HCT116 (cell line): ENCODE measurements around the gene KIF26B. TPM values are rescaled to one million over a fixed set of nuclear protein-coding genes. Genes with fewer than 3 reads are reported as not detected.

ENCODE experiments used
- ATAC-seq: fragments of 200-7000 bp; cut with Tn5 transposase; 2 replicates; pipeline ENCODE4 v1.9.1; 2020; ENCODE audit warnings: mild to moderate bottlenecking, moderate library complexity
- BruUV-seq: library from RNA; stranded (reverse); fragments of 400-500 nt; replicated peaks from 2 replicates; lab custom pipeline; 2021; lab: Mats Ljungman, UMichigan
- CTCF ChIA-PET: fragments of 300-600 bp; sonication (Branson Sonifier 250); formaldehyde crosslinking; loops from one replicate; lab custom pipeline; 2021; ENCODE audit warnings: antibody characterized with exemption; lab: Charles Lee
- POLR2A ChIA-PET: fragments of 300-600, 350-600 bp; sonication (Branson Sonifier 250); formaldehyde crosslinking; loops from one replicate; lab custom pipeline; 2021; ENCODE audit warnings: antibody characterized with exemption; lab: Charles Lee
- RAD21 ChIA-PET, 2 experiments: fragments of 300-600 bp; sonication (Branson Sonifier 250); formaldehyde crosslinking; loops; one replicate each; lab custom pipeline; 2023; ENCODE audit warnings: low total read pairs in 2 of 2; ENCODE audit not compliant: uncharacterized antibody in 2 of 2, unreplicated experiment in 2 of 2, low non-redundant PET in 1 of 2; lab: Charles Lee
- DNase-seq: peaks from one replicate; pipeline ENCODE4 v3.0.0-alpha.2; 2010; ENCODE audit warnings: low read depth, low spot score
- H2AFZ ChIP-seq: fragments of 200-600 bp; shearing (Covaris generic), sonication (generic); 2 replicates; pipeline ENCODE4 v1.6.1; 2017; ENCODE audit warnings: low read depth, mixed run types, mixed read lengths, antibody characterized with exemption, low read length; ENCODE audit not compliant: poor library complexity, severe bottlenecking
- H3K27ac ChIP-seq: 2 replicates; pipeline ENCODE4 v1.5.1; 2012; ENCODE audit warnings: low read depth, low read length
- H3K27me3 ChIP-seq: fragments of 200-600 bp; sonication (generic); 2 replicates; pipeline ENCODE4 v1.6.1; 2016; ENCODE audit warnings: mixed run types, low read length, mixed read lengths; ENCODE audit not compliant: insufficient read depth
- H3K36me3 ChIP-seq, 2 experiments: fragments of 200-500 bp in 1 of 2; fragments of 200-600 bp in 1 of 2; sonication (Bioruptor generic) in 1 of 2; sonication (generic) in 1 of 2; 2 replicates each; pipeline versions ENCODE4 v1.5.1 to v1.6.1; 2014 to 2016; ENCODE audit warnings: low read length in 2 of 2, inconsistent platforms in 1 of 2, mixed read lengths in 1 of 2, mixed run types in 1 of 2; ENCODE audit not compliant: insufficient read depth in 2 of 2, control insufficient read depth in 1 of 2
- H3K4me1 ChIP-seq, 2 experiments: fragments of 200-600 bp in 1 of 2; sonication (generic) in 1 of 2; 2 replicates each; pipeline versions ENCODE4 v1.5.1 to v1.6.1; 2012 to 2017; ENCODE audit warnings: low read length in 2 of 2, inconsistent platforms in 1 of 2, mild to moderate bottlenecking in 1 of 2, mixed read lengths in 1 of 2, mixed run types in 1 of 2, moderate library complexity in 1 of 2; ENCODE audit not compliant: insufficient read depth in 2 of 2, control insufficient read depth in 1 of 2
- H3K4me2 ChIP-seq: fragments of 200-600 bp; sonication (generic); 2 replicates; pipeline ENCODE4 v1.6.1; 2017; ENCODE audit warnings: mixed run types, low read length, mixed read lengths
- H3K4me3 ChIP-seq, 2 experiments: fragments of 200-600 bp in 1 of 2; sonication (generic) in 1 of 2; replicated peaks in 1 of 2; 2 replicates each; pipeline ENCODE4 v1.5.1; 2011 to 2016; ENCODE audit warnings: low read length in 2 of 2, control low read depth in 1 of 2, low read depth in 1 of 2, mild to moderate bottlenecking in 1 of 2, mixed read lengths in 1 of 2, mixed run types in 1 of 2
- H3K79me2 ChIP-seq: fragments of 200-600 bp; sonication (generic); 2 replicates; pipeline ENCODE4 v1.6.1; 2017; ENCODE audit warnings: mild to moderate bottlenecking, mixed run types, low read length, moderate library complexity, mixed read lengths; ENCODE audit not compliant: insufficient read depth
- H3K9ac ChIP-seq: fragments of 200-600 bp; sonication (generic); 2 replicates; pipeline ENCODE4 v1.6.1; 2016; ENCODE audit warnings: low read length, mixed read lengths
- H3K9me2 ChIP-seq: fragments of 200-600 bp; sonication (generic), shearing (Covaris generic); 2 replicates; pipeline ENCODE4 v1.6.1; 2017; ENCODE audit warnings: mixed run types, mild to moderate bottlenecking, moderate library complexity; ENCODE audit not compliant: insufficient read depth
- H3K9me3 ChIP-seq, 2 experiments: fragments of 200-500 bp in 1 of 2; fragments of 200-600 bp in 1 of 2; sonication (Bioruptor generic) in 1 of 2; sonication (generic) in 1 of 2; 2 replicates each; pipeline ENCODE4 v1.6.1; 2014 to 2017; ENCODE audit warnings: low read length in 2 of 2, mixed read lengths in 2 of 2, inconsistent platforms in 1 of 2, low read depth in 1 of 2, mild to moderate bottlenecking in 1 of 2, mixed run types in 1 of 2, moderate library complexity in 1 of 2; ENCODE audit not compliant: control insufficient read depth in 1 of 2, insufficient read depth in 1 of 2
- H4K20me1 ChIP-seq: fragments of 200-600 bp; sonication (generic), shearing (Covaris generic); 2 replicates; pipeline ENCODE4 v1.6.1; 2017; ENCODE audit warnings: mixed run types, mild to moderate bottlenecking, moderate library complexity; ENCODE audit not compliant: insufficient read depth
- CBX3 ChIP-seq: IDR thresholded peaks from 2 replicates; pipeline ENCODE4 v1.6.1; 2012; ENCODE audit warnings: low read depth
- CEBPB ChIP-seq: IDR thresholded peaks from 2 replicates; pipeline ENCODE4 v1.6.1; 2012; ENCODE audit warnings: low read depth
- CTCF ChIP-seq, 3 experiments: fragments of 200-600 bp in 1 of 3; sonication (generic) in 1 of 3; IDR thresholded peaks in 2 of 3; conservative IDR thresholded peaks in 1 of 3; 2 replicates each; pipeline ENCODE4 v1.5.1; 2012 to 2017; ENCODE audit warnings: low read depth in 2 of 3, low read length in 2 of 3, antibody characterized with exemption in 1 of 3, borderline replicate concordance in 1 of 3, control low read depth in 1 of 3, mild to moderate bottlenecking in 1 of 3, mixed read lengths in 1 of 3, mixed run types in 1 of 3, moderate library complexity in 1 of 3; ENCODE audit not compliant: insufficient read depth in 1 of 3
- EGR1 ChIP-seq: IDR thresholded peaks from 2 replicates; pipeline ENCODE4 v1.6.1; 2012; ENCODE audit warnings: low read depth
- ELF1 ChIP-seq: IDR thresholded peaks from 2 replicates; pipeline ENCODE4 v1.6.1; 2012; ENCODE audit warnings: low read depth, borderline replicate concordance
- EZH2 ChIP-seq: fragments of 200-600 bp; sonication (generic); IDR thresholded peaks from 2 replicates; pipeline ENCODE4 v1.6.1; 2017; ENCODE audit warnings: antibody characterized with exemption, mixed run types
- FOSL1 ChIP-seq: IDR thresholded peaks from 2 replicates; pipeline ENCODE4 v1.6.1; 2012; ENCODE audit warnings: low read depth
- JUND ChIP-seq: IDR thresholded peaks from 2 replicates; pipeline ENCODE4 v1.6.1; 2012
- MAX ChIP-seq: IDR thresholded peaks from 2 replicates; pipeline ENCODE4 v1.6.1; 2012
- POLR2A ChIP-seq: IDR thresholded peaks from 2 replicates; pipeline ENCODE4 v1.7.0; 2011; ENCODE audit warnings: borderline replicate concordance; ENCODE audit not compliant: insufficient read depth, insufficient read length; ENCODE audit errors: extremely low read depth
- RAD21 ChIP-seq: IDR thresholded peaks from 2 replicates; pipeline ENCODE4 v1.6.1; 2012; ENCODE audit warnings: low read depth, mild to moderate bottlenecking
- REST ChIP-seq: IDR thresholded peaks from 2 replicates; pipeline ENCODE4 v1.6.1; 2012; ENCODE audit warnings: low read depth
- SIN3A ChIP-seq: IDR thresholded peaks from 2 replicates; pipeline ENCODE4 v1.6.1; 2012; ENCODE audit warnings: low read depth
- SP1 ChIP-seq: IDR thresholded peaks from 2 replicates; pipeline ENCODE4 v1.6.1; 2012; ENCODE audit warnings: low read depth
- SRF ChIP-seq: IDR thresholded peaks from 2 replicates; pipeline ENCODE4 v1.6.1; 2012; ENCODE audit warnings: low read depth
- TCF7L2 ChIP-seq: IDR thresholded peaks from 2 replicates; pipeline ENCODE4 v1.7.0; 2011; ENCODE audit warnings: borderline replicate concordance, inconsistent platforms; ENCODE audit not compliant: insufficient read depth, insufficient read length; ENCODE audit errors: extremely low read depth
- YY1 ChIP-seq: IDR thresholded peaks from 2 replicates; pipeline ENCODE4 v1.6.1; 2011; ENCODE audit warnings: low read length, low read depth, moderate library complexity, mild to moderate bottlenecking; ENCODE audit not compliant: insufficient replicate concordance; ENCODE audit errors: extremely low read depth
- ZFX ChIP-seq: fragments of 450-650 bp; IDR thresholded peaks from 2 replicates; pipeline ENCODE4 v1.6.1; 2017
- ZNF274 ChIP-seq: fragments of 200-500 bp; sonication (Bioruptor generic); IDR thresholded peaks from 2 replicates; pipeline ENCODE4 v1.6.1; 2014; ENCODE audit warnings: mild to moderate bottlenecking, low read depth, low read length, inconsistent platforms
- intact Hi-C: fragments of 100-400 bp; cut with micrococcal nuclease; formaldehyde crosslinking; loops from 2 replicates; pipeline ENCODE4 v1.10.0; 2022
- total RNA-seq: library from RNA; stranded (reverse); gene quantifications from one replicate; pipeline ENCODE4 v1.2.1, GENCODE V29; 2021; ENCODE audit not compliant: unreplicated experiment

Gene KIF26B
- total RNA-seq, 1 experiment from 2014 or later = 0.49 TPM

GRCh38 chr1:245589906-245590305 lies 435.1 kb downstream of the KIF26B start:
- ChIA-PET RAD21 (no interaction called here), CTCF (no interaction called here), POLR2A (no interaction called here)
- no peaks in the 10 kb centered on the region for H3K79me2 ChIP-seq
- no peak for ATAC-seq
- H3K27me3 ChIP-seq = peaks cover 13% of the 10 kb centered on the region
- H3K36me3 ChIP-seq = no peaks in the 10 kb centered on the region
- H3K27ac ChIP-seq = no peak overlapping the region
- no peak overlapping the region for H3K4me3 ChIP-seq
- no peaks in the 10 kb centered on the region for H3K9me2 ChIP-seq
- intact Hi-C loops = no loop called here
- no peak overlapping the region for H2AFZ ChIP-seq
- no peaks in the 10 kb centered on the region for H3K4me1 ChIP-seq
- no peaks in the 10 kb centered on the region for H4K20me1 ChIP-seq
- no peak for TF ChIP-seq ZNF274
- no peaks in the 10 kb centered on the region for H3K9me3 ChIP-seq
- H3K4me2 ChIP-seq = no peak overlapping the region
- H3K9ac ChIP-seq = no peak overlapping the region
- BruUV-seq = no TSS peak
- DNase-seq = no peak

GRCh38 chr1:245590726-245591125 lies 435.9 kb downstream of the KIF26B start:
- RAD21 ChIA-PET = no interaction called here
- intact Hi-C loops = no loop called here

More at GRCh38 chr1:245590726-245591125, 435.9 kb downstream of the KIF26B start:
- POLR2A ChIA-PET = no interaction called here
- Histone ChIP-seq H3K9me3 (no peaks in the 10 kb centered on the region), H2AFZ (no peak overlapping the region), H3K4me2 (no peak overlapping the region), H3K36me3 (no peaks in the 10 kb centered on the region), H3K4me1 (no peaks in the 10 kb centered on the region), H3K4me3 (no peak overlapping the region), H3K9ac (no peak overlapping the region), H3K27ac (no peak overlapping the region), H4K20me1 (no peaks in the 10 kb centered on the region), H3K9me2 (no peaks in the 10 kb centered on the region), H3K79me2 (no peaks in the 10 kb centered on the region), H3K27me3 (peaks cover 7% of the 10 kb centered on the region)
- no TSS peak for BruUV-seq
- TF ChIP-seq CTCF (IDR thresholded peaks at IDR 0.05 in 2 of 3, conservative IDR thresholded peaks at IDR 0.05 in 1 of 3; ENCODE audit: borderline replicate concordance in 1 of 3, insufficient read depth in 1 of 3, low read depth in 2 of 3, low read length in 2 of 3) (no peak), EGR1 (no peak), EZH2 (no peak), SP1 (no peak), ZFX (no peak), POLR2A (no peak), YY1 (no peak), TCF7L2 (no peak), SIN3A (no peak), REST (no peak), ZNF274 (no peak), CBX3 (no peak), CEBPB (no peak), SRF (no peak), FOSL1 (no peak), RAD21 (no peak), JUND (no peak), MAX (no peak), ELF1 (no peak)
- no peak for ATAC-seq
- CTCF ChIA-PET = no interaction called here
- no peak for DNase-seq
